GM12865 (cell line): ENCODE results near the gene MFNG.
A peak's percentile ranks its signal among the peaks of the same experiment; 100 is the strongest.

Experiments used
- DNase-seq: peaks from one replicate; pipeline ENCODE4 v3.0.0; 2010; ENCODE audit warnings: low read depth
- H3K4me3 ChIP-seq: 2 replicates; pipeline ENCODE4 v1.5.1; 2011; ENCODE audit warnings: mild to moderate bottlenecking, low read depth, low read length, control low read depth
- TF ChIP-seq, protein P1 (sequence below): IDR thresholded peaks from 2 replicates; pipeline ENCODE4 v1.5.1; 2011; ENCODE audit warnings: low read length, control low read depth, low read depth, inconsistent platforms; ENCODE audit not compliant: insufficient read depth; ENCODE audit errors: missing control alignments

The MFNG gene

GRCh38 chr22:37421468-37421877 is 64.7 kb downstream of the MFNG start:
- no peak overlapping the region for H3K4me3 ChIP-seq
- TF ChIP-seq, protein P1, sequence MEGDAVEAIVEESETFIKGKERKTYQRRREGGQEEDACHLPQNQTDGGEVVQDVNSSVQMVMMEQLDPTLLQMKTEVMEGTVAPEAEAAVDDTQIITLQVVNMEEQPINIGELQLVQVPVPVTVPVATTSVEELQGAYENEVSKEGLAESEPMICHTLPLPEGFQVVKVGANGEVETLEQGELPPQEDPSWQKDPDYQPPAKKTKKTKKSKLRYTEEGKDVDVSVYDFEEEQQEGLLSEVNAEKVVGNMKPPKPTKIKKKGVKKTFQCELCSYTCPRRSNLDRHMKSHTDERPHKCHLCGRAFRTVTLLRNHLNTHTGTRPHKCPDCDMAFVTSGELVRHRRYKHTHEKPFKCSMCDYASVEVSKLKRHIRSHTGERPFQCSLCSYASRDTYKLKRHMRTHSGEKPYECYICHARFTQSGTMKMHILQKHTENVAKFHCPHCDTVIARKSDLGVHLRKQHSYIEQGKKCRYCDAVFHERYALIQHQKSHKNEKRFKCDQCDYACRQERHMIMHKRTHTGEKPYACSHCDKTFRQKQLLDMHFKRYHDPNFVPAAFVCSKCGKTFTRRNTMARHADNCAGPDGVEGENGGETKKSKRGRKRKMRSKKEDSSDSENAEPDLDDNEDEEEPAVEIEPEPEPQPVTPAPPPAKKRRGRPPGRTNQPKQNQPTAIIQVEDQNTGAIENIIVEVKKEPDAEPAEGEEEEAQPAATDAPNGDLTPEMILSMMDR = no peak
- no peak for DNase-seq

- no peak for DNase-seq
- no peak overlapping the region for H3K4me3 ChIP-seq
- TF ChIP-seq, protein P1 = no peak
These were observed 65.3 kb downstream of the MFNG start for GRCh38 chr22:37420686-37421467.

- no peak overlapping the region for H3K4me3 ChIP-seq
These were observed 66.1 kb downstream of the MFNG start for GRCh38 chr22:37419969-37420685.

GRCh38 chr22:37419370-37419968 is 66.7 kb downstream of the MFNG start:
- TF ChIP-seq, protein P1 = no peak
- DNase-seq = no peak
- no peak overlapping the region for H3K4me3 ChIP-seq

More at GRCh38 chr22:37419969-37420685, 66.1 kb downstream of the MFNG start:
- DNase-seq = peak; percentile 10
- TF ChIP-seq, protein P1 = no peak
